ENCODE results near the gene TAS2R40.

DNA sequence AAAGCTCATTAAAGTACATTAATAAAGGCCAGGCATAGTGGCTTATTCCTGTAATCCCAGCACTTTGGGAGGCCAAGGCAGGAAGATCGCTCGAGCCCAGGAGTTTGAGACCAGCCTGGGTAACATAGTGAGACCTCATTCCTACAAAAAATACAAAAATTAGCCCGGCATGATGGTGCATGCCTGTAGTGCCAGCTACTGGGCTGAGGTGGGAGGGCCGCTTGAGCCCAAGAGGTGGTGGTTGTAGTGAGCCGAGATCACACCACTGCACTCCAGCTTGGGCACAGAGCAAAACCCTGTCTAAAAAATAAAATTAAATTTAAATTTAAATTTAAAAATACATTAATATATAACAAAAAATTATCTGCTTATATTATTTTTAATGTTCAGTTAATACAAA lies 45.7 kb upstream of the TAS2R40 start:
- TF ChIP-seq POLR2AphosphoS5 (IDR thresholded peaks at IDR 0.05; ENCODE audit: low read depth, low read length): no peak
- no peak for TF ChIP-seq REST (IDR thresholded peaks at IDR 0.05; ENCODE audit: insufficient read depth in 1 of 2, low read depth in 2 of 2, low read length in 2 of 2)
- TF ChIP-seq FOXP2 (optimal IDR thresholded peaks at IDR 0.05; ENCODE audit: borderline replicate concordance, extremely low read depth, extremely low read length, insufficient read depth): no peak
- TF ChIP-seq SIN3A (IDR thresholded peaks at IDR 0.05; ENCODE audit: borderline replicate concordance, insufficient read depth, low read length): no peak

Data from PFSK-1 (cell line).